Hepatocyte (in vitro differentiated cells): ENCODE measurements around the gene ALOX12B. TPM values are rescaled to one million over a fixed set of nuclear protein-coding genes. Genes with fewer than 3 reads are reported as not detected.
"Not testable (repeated sequence)": the region's sequence is repeated elsewhere in the genome, so short reads cannot be mapped to it uniquely, and the experiment has no call there.

Experiments used
- DNase-seq: peaks from one replicate; pipeline ENCODE4 v3.0.0-alpha.2; 2016; ENCODE audit warnings: low spot score
- H2AFZ ChIP-seq: fragments of 200-600 bp; sonication (generic); 2 replicates; pipeline ENCODE4 v1.6.0; 2016; ENCODE audit warnings: antibody characterized with exemption, mild to moderate bottlenecking
- H3K27ac ChIP-seq: fragments of 200-600 bp; sonication (generic); 2 replicates; pipeline ENCODE4 v1.5.1; 2016; ENCODE audit warnings: mild to moderate bottlenecking
- H3K27me3 ChIP-seq: fragments of 200-600 bp; sonication (generic); 2 replicates; pipeline ENCODE4 v1.6.1; 2016
- H3K36me3 ChIP-seq: fragments of 200-600 bp; sonication (generic); replicated peaks from 2 replicates; pipeline ENCODE4 v1.5.1; 2016; ENCODE audit warnings: low read depth; ENCODE audit not compliant: insufficient read depth
- H3K4me1 ChIP-seq: fragments of 200-600 bp; sonication (generic); 2 replicates; pipeline ENCODE4 v1.5.1; 2016; ENCODE audit warnings: mild to moderate bottlenecking, moderate library complexity; ENCODE audit not compliant: insufficient read depth
- H3K4me2 ChIP-seq: fragments of 200-600 bp; sonication (generic); 2 replicates; pipeline ENCODE4 v1.6.0; 2016
- H3K4me3 ChIP-seq: fragments of 200-600 bp; sonication (generic); 2 replicates; pipeline ENCODE4 v1.5.1; 2016; ENCODE audit warnings: mild to moderate bottlenecking
- H3K79me2 ChIP-seq: fragments of 200-600 bp; sonication (generic); 2 replicates; pipeline ENCODE4 v1.6.0; 2017; ENCODE audit warnings: mild to moderate bottlenecking
- H3K9me2 ChIP-seq: fragments of 200-600 bp; sonication (generic); replicated peaks from 2 replicates; pipeline ENCODE4 v1.6.0; 2017; ENCODE audit warnings: mild to moderate bottlenecking; ENCODE audit not compliant: insufficient read depth
- H3K9me3 ChIP-seq: fragments of 200-600 bp; sonication (generic); 2 replicates; pipeline ENCODE4 v1.5.1; 2016; ENCODE audit warnings: low read depth, mild to moderate bottlenecking
- H4K20me1 ChIP-seq: fragments of 200-600 bp; sonication (generic); 2 replicates; pipeline ENCODE4 v1.6.0; 2016; ENCODE audit warnings: mild to moderate bottlenecking; ENCODE audit not compliant: insufficient read depth, poor library complexity, severe bottlenecking
- EZH2 ChIP-seq: fragments of 200-600 bp; sonication (generic); IDR thresholded peaks from 2 replicates; pipeline ENCODE4 v1.6.1; 2016; ENCODE audit warnings: antibody characterized with exemption, mild to moderate bottlenecking, borderline replicate concordance
- EZH2phosphoT487 ChIP-seq: fragments of 200-600 bp; sonication (generic); IDR thresholded peaks from one replicate; pipeline ENCODE4 v1.6.1; 2018; ENCODE audit warnings: antibody characterized with exemption, mild to moderate bottlenecking, low read depth, moderate library complexity; ENCODE audit not compliant: unreplicated experiment, severe bottlenecking
- WGBS: methylation state at CpG from one replicate; pipeline ENCODE4 v1.1.6; 2016; ENCODE audit warnings: low lambda C conversion rate; ENCODE audit errors: missing lambda C conversion rate; 5-methylcytosine and 5-hydroxymethylcytosine counted together
- polyA plus RNA-seq: library from polyadenylated mRNA; unstranded; fragments of >200 nt; fragmentation: Nextera tagmentation; extraction: Ambion mirVana; gene quantifications from 2 replicates; pipeline ENCODE4 v1.2.1, GENCODE V29; 2016
- total RNA-seq: library from RNA; depleted of rRNA; stranded (reverse); fragments of >200 nt; gene quantifications from 2 replicates; pipeline ENCODE4 v1.2.3, GENCODE V29; 2014
- TF ChIP-seq, protein P1 (sequence below): fragments of 200-600 bp; sonication (generic); IDR thresholded peaks from 2 replicates; pipeline ENCODE4 v1.5.1; 2016; ENCODE audit warnings: antibody characterized with exemption, mild to moderate bottlenecking; ENCODE audit not compliant: poor library complexity

ALOX12B gene
- total and polyA plus RNA-seq, 2 experiments from 2014 or later = 1.8 to 2.0 TPM

GRCh38 chr17:8110456-8110804, 22.9 kb upstream of the ALOX12B start:
- no peak overlapping the region for H3K4me3 ChIP-seq
- H3K4me2 ChIP-seq = peak overlapping the region; percentile 91
- no peak overlapping the region for H3K27ac ChIP-seq
- H3K79me2 ChIP-seq = no peaks in the 10 kb centered on the region
- H3K9me2 ChIP-seq = no peaks in the 10 kb centered on the region
- TF ChIP-seq, protein P1, sequence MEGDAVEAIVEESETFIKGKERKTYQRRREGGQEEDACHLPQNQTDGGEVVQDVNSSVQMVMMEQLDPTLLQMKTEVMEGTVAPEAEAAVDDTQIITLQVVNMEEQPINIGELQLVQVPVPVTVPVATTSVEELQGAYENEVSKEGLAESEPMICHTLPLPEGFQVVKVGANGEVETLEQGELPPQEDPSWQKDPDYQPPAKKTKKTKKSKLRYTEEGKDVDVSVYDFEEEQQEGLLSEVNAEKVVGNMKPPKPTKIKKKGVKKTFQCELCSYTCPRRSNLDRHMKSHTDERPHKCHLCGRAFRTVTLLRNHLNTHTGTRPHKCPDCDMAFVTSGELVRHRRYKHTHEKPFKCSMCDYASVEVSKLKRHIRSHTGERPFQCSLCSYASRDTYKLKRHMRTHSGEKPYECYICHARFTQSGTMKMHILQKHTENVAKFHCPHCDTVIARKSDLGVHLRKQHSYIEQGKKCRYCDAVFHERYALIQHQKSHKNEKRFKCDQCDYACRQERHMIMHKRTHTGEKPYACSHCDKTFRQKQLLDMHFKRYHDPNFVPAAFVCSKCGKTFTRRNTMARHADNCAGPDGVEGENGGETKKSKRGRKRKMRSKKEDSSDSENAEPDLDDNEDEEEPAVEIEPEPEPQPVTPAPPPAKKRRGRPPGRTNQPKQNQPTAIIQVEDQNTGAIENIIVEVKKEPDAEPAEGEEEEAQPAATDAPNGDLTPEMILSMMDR = no peak
- TF ChIP-seq EZH2phosphoT487 (no peak), EZH2 (no peak)
- no peak overlapping the region for H2AFZ ChIP-seq
- no peaks in the 10 kb centered on the region for H3K36me3 ChIP-seq
- DNase-seq = no peak
- H3K27me3 ChIP-seq = peaks cover 29% of the 10 kb centered on the region
- H3K9me3 ChIP-seq = no peaks in the 10 kb centered on the region
- 29% methylated on average over 10 of the region's 10 CpGs for WGBS
- no peaks in the 10 kb centered on the region for H4K20me1 ChIP-seq
- peaks cover 8% of the 10 kb centered on the region for H3K4me1 ChIP-seq

GRCh38 chr17:8109661-8110455, 22.3 kb upstream of the ALOX12B start:
- Histone ChIP-seq H2AFZ (peak overlapping the region; percentile 16), H3K4me3 (peak overlapping the region; percentile 15), H3K4me1 (peaks cover 8% of the 10 kb centered on the region), H3K9me2 (no peaks in the 10 kb centered on the region), H3K9me3 (no peaks in the 10 kb centered on the region), H4K20me1 (no peaks in the 10 kb centered on the region), H3K79me2 (no peaks in the 10 kb centered on the region), H3K4me2 (peak overlapping the region; percentile 91), H3K27me3 (peaks cover 25% of the 10 kb centered on the region), H3K36me3 (no peaks in the 10 kb centered on the region), H3K27ac (no peak overlapping the region)
- peak; percentile 90 for DNase-seq
- no peak for TF ChIP-seq EZH2phosphoT487
- TF ChIP-seq, protein P1 = peak; percentile 89
- WGBS = 8% methylated on average over 38 of the region's 63 CpGs

GRCh38 chr17:8108972-8109660, 21.6 kb upstream of the ALOX12B start:
- no peaks in the 10 kb centered on the region for H3K79me2 ChIP-seq
- H2AFZ ChIP-seq = no peak overlapping the region
- no peak for TF ChIP-seq EZH2
- TF ChIP-seq, protein P1 = no peak
- TF ChIP-seq EZH2phosphoT487 = no peak
- H3K9me2 ChIP-seq = no peaks in the 10 kb centered on the region
- H3K27me3 ChIP-seq = peaks cover 20% of the 10 kb centered on the region
- H3K9me3 ChIP-seq = no peaks in the 10 kb centered on the region
- 89% methylated on average over 30 of the region's 33 CpGs for WGBS
- H4K20me1 ChIP-seq = no peaks in the 10 kb centered on the region
- no peak for DNase-seq
- H3K4me1 ChIP-seq = peaks cover 8% of the 10 kb centered on the region
- H3K36me3 ChIP-seq = no peaks in the 10 kb centered on the region
- H3K4me3 ChIP-seq = no peak overlapping the region
- H3K4me2 ChIP-seq = peak overlapping the region; percentile 91
- no peak overlapping the region for H3K27ac ChIP-seq

DNA sequence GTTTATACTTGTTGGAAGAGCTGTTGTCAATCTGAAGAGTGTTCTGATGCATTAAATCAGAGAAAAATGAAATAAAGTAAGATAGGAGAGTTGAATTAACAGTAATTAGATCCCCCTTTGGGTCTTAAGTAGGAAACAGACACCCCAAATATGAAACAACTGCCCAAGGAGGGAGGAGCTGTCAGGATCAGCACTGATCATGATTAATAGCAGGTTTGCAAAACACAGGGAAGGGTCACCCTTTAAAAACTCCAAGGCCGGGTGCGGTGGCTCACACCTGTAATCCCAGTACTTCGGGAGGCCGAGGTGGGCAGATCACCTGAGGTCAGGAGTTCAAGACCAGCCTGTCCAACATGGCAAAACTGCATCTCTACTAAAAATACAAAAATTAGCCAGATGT, 19.5 kb upstream of the ALOX12B start:
- not testable (repeated sequence) for DNase-seq, H3K4me3 ChIP-seq, H4K20me1 ChIP-seq, H3K79me2 ChIP-seq, H3K27me3 ChIP-seq, H3K4me2 ChIP-seq, H3K4me1 ChIP-seq, H3K27ac ChIP-seq, H2AFZ ChIP-seq, H3K9me2 ChIP-seq, H3K9me3 ChIP-seq, H3K36me3 ChIP-seq
- WGBS = 89% methylated on average over 4 of the region's 4 CpGs
